Endothelial cell of umbilical vein (primary cell): ENCODE data around the gene TBX1. TPM values are rescaled to one million over a fixed set of nuclear protein-coding genes. Genes with fewer than 3 reads are reported as not detected.

ENCODE experiments used
- BruUV-seq: library from RNA; stranded (reverse); fragments of 400-500 nt; replicated peaks from 2 replicates; lab custom pipeline; 2021; lab: Mats Ljungman, UMichigan
- CTCF ChIA-PET: fragments of 300-600, 350-600 bp; sonication (Branson Sonifier 250); formaldehyde crosslinking; loops from one replicate; lab custom pipeline; 2021; ENCODE audit warnings: antibody characterized with exemption, inconsistent platforms; lab: Charles Lee
- POLR2A ChIA-PET: fragments of 300-600, 350-600 bp; sonication (Branson Sonifier 250); formaldehyde crosslinking; loops from one replicate; lab custom pipeline; 2021; ENCODE audit warnings: antibody characterized with exemption, inconsistent platforms; lab: Charles Lee
- DNase-seq: peaks from one replicate; pipeline ENCODE4 v3.0.0-alpha.2; 2011; ENCODE audit warnings: low read depth, low spot score
- FAIRE-seq: peaks from 2 replicates; lab custom pipeline; 2011; peaks lifted over from hg19 to GRCh38; lab: Jason Lieb, UNC
- H2AFZ ChIP-seq: 2 replicates; pipeline ENCODE4 v1.6.0; 2012; ENCODE audit warnings: low read depth, low read length, control low read depth, inconsistent platforms
- H3K27ac ChIP-seq: 2 replicates; pipeline ENCODE4 v1.5.1; 2011; ENCODE audit warnings: low read depth, mild to moderate bottlenecking, control low read depth, low read length, moderate library complexity; ENCODE audit not compliant: insufficient read depth
- H3K27me3 ChIP-seq, 2 experiments: 2 replicates each; pipeline versions ENCODE4 v1.6.0 to v1.6.1; 2011; ENCODE audit warnings: low read length in 2 of 2, mixed read lengths in 1 of 2; ENCODE audit not compliant: control insufficient read depth in 2 of 2, insufficient read depth in 2 of 2
- H3K36me3 ChIP-seq, 2 experiments: 2 replicates in 1 of 2; 3 replicates in 1 of 2; pipeline ENCODE4 v1.5.1; 2011; ENCODE audit warnings: low read length in 2 of 2, mild to moderate bottlenecking in 1 of 2, moderate library complexity in 1 of 2; ENCODE audit not compliant: control insufficient read depth in 2 of 2, insufficient read depth in 2 of 2; ENCODE audit errors: extremely low read depth in 1 of 2
- H3K4me1 ChIP-seq: 3 replicates; pipeline ENCODE4 v1.5.1; 2011; ENCODE audit warnings: mild to moderate bottlenecking, low read length; ENCODE audit not compliant: control insufficient read depth, insufficient read depth; ENCODE audit errors: extremely low read depth
- H3K4me2 ChIP-seq: 2 replicates; pipeline ENCODE4 v1.6.1; 2011; ENCODE audit warnings: low read length, control low read depth, mixed read lengths; ENCODE audit not compliant: insufficient read depth
- H3K4me3 ChIP-seq, 3 experiments: fragments of 200-600 bp in 1 of 3; sonication (generic), shearing (Covaris generic) in 1 of 3; replicated peaks in 1 of 3; 2 replicates each; pipeline ENCODE4 v1.5.1; 2011 to 2016; ENCODE audit warnings: control low read depth in 3 of 3, low read length in 3 of 3, mild to moderate bottlenecking in 2 of 3, inconsistent platforms in 1 of 3, low read depth in 1 of 3, moderate library complexity in 1 of 3; ENCODE audit not compliant: insufficient read depth in 1 of 3
- H3K79me2 ChIP-seq: 2 replicates; pipeline ENCODE4 v1.6.0; 2012; ENCODE audit warnings: low read length, inconsistent platforms; ENCODE audit not compliant: control insufficient read depth, insufficient read depth
- H3K9ac ChIP-seq: replicated peaks from 2 replicates; pipeline ENCODE3; 2011; ENCODE audit warnings: low read length, control low read depth; ENCODE audit not compliant: insufficient read depth; ENCODE audit errors: extremely low read depth
- H3K9me1 ChIP-seq: replicated peaks from 3 replicates; pipeline ENCODE4 v1.6.0; 2011; ENCODE audit warnings: mild to moderate bottlenecking, low read length; ENCODE audit not compliant: control insufficient read depth, insufficient read depth; ENCODE audit errors: extremely low read depth
- H3K9me3 ChIP-seq: replicated peaks from 2 replicates; pipeline ENCODE4 v1.5.1; 2012; ENCODE audit warnings: low read length, inconsistent platforms; ENCODE audit not compliant: control insufficient read depth, insufficient read depth
- H4K20me1 ChIP-seq: replicated peaks from 2 replicates; pipeline ENCODE3; 2011; ENCODE audit warnings: mild to moderate bottlenecking, low read length; ENCODE audit not compliant: control insufficient read depth, insufficient read depth; ENCODE audit errors: extremely low read depth
- CTCF ChIP-seq, 2 donors: IDR thresholded peaks; 1 replicate in 1 of 2; 2 replicates in 1 of 2; pipeline ENCODE4 v1.5.1; 2011; ENCODE audit warnings: low read length in 2 of 2, mild to moderate bottlenecking in 2 of 2, moderate library complexity in 2 of 2, control low read depth in 1 of 2, inconsistent platforms in 1 of 2, low read depth in 1 of 2; ENCODE audit not compliant: insufficient read depth in 1 of 2; ENCODE audit errors: extremely low read depth in 1 of 2
- EZH2 ChIP-seq: IDR thresholded peaks from 2 replicates; pipeline ENCODE4 v1.6.1; 2012; ENCODE audit warnings: borderline replicate concordance, low read depth, mild to moderate bottlenecking, moderate library complexity, low read length, inconsistent platforms; ENCODE audit not compliant: severe bottlenecking
- FOS ChIP-seq: IDR thresholded peaks from 2 replicates; pipeline ENCODE4 v1.6.1; 2011; ENCODE audit warnings: mild to moderate bottlenecking, low read length, moderate library complexity, borderline replicate concordance; ENCODE audit not compliant: insufficient read depth
- JUN ChIP-seq: IDR thresholded peaks from 2 replicates; pipeline ENCODE4 v1.6.1; 2011; ENCODE audit warnings: borderline replicate concordance, low read depth; ENCODE audit not compliant: insufficient read length, insufficient read depth
- MAX ChIP-seq: IDR thresholded peaks from 2 replicates; pipeline ENCODE4 v1.6.1; 2011; ENCODE audit not compliant: insufficient read depth, insufficient read length
- POLR2A ChIP-seq: IDR thresholded peaks from 2 replicates; pipeline ENCODE4 v1.6.1; 2012; ENCODE audit warnings: low read depth, mild to moderate bottlenecking, control low read depth, low read length
- POLR2AphosphoS5 ChIP-seq: IDR thresholded peaks from 2 replicates; pipeline ENCODE4 v1.6.1; 2012; ENCODE audit warnings: low read depth, mild to moderate bottlenecking, control low read depth, low read length, moderate library complexity; ENCODE audit not compliant: insufficient read depth
- dilution Hi-C: fragments of 300-500 bp; cut with MboI; formaldehyde crosslinking; loops from one replicate; pipeline ENCODE4 v1.15.0; 2019; ENCODE audit warnings: low sequenced_read_pairs; ENCODE audit not compliant: extremely low pct_ligation_motif_present
- intact Hi-C: fragments of 100-400 bp; cut with micrococcal nuclease; formaldehyde crosslinking; loops from one replicate; pipeline ENCODE4 v1.10.0; 2022
- polyA plus RNA-seq, 4 experiments: library from polyadenylated mRNA; depleted of rRNA in 3 of 4; stranded (reverse) in 3 of 4; unstranded in 1 of 4; fragments of >200 nt; gene quantifications; 2 replicates each; pipeline versions ENCODE4 v1.2.1 to v1.2.3, GENCODE V29; 2011 to 2012; ENCODE audit warnings: missing spikeins in 1 of 4
- total RNA-seq: library from RNA; stranded (reverse); gene quantifications from 2 replicates; pipeline ENCODE4 v1.2.3, GENCODE V29; 2021

TBX1 gene
- total and polyA plus RNA-seq, 2 donors (not counting 3 experiments of a cell fraction or from before 2014, with no cell fraction given) = 11.0 to 30.2 TPM

GRCh38 chr22:19789828-19790227 is 29.2 kb downstream of the TBX1 start:
- Histone ChIP-seq H3K79me2 (no peaks in the 10 kb centered on the region), H2AFZ (no peak overlapping the region), H3K36me3 (no peaks in the 10 kb centered on the region), H3K4me1 (no peaks in the 10 kb centered on the region), H3K27me3 (no peaks in the 10 kb centered on the region), H3K9ac (no peak overlapping the region), H3K27ac (no peak overlapping the region), H3K4me3 (no peak overlapping the region), H4K20me1 (no peaks in the 10 kb centered on the region), H3K9me3 (no peaks in the 10 kb centered on the region), H3K4me2 (no peak overlapping the region), H3K9me1 (no peaks in the 10 kb centered on the region)
- intact Hi-C loops (no loop called here), dilution Hi-C loops (no loop called here)
- ChIA-PET CTCF (interaction anchor here (0.7 to 1.0 kb wide), 2 partner anchors 59 to 120 kb away, joined by 3 read pairs; no protein-coding TSS in a partner anchor), POLR2A (no interaction called here)
- TF ChIP-seq JUN (no peak), POLR2A (no peak), POLR2AphosphoS5 (no peak), EZH2 (no peak), CTCF (IDR thresholded peaks at IDR 0.05; ENCODE audit: extremely low read depth in 1 of 2, insufficient read depth in 1 of 2, low read depth in 1 of 2, low read length in 2 of 2) (no peak), FOS (no peak), MAX (no peak)
- no peak for DNase-seq
- no peak for FAIRE-seq
- no TSS peak for BruUV-seq
